A549 (cell line): ENCODE results near the gene INPP5A. TPM values are rescaled to one million over a fixed set of nuclear protein-coding genes. Genes with fewer than 3 reads are reported as not detected.

Experiments
- ATAC-seq, 2 experiments: fragments of 200-7000 bp in 1 of 2; fragments of >200 bp in 1 of 2; cut with Nextera tagmentation in 1 of 2; cut with Tn5 transposase in 1 of 2; 3 replicates each; pipeline versions ENCODE4 v1.8.0 to v1.9.1; 2018 to 2020; ENCODE audit warnings: mild to moderate bottlenecking in 1 of 2, moderate library complexity in 1 of 2
- CTCF ChIA-PET: fragments of 300-600 bp; sonication (Branson Sonifier 250); formaldehyde crosslinking; extraction: SDS; loops from one replicate; lab custom pipeline; 2021; ENCODE audit warnings: antibody characterized with exemption, inconsistent platforms; lab: Yijun Ruan, JAX
- POLR2A ChIA-PET: fragments of 350-600 bp; formaldehyde crosslinking; extraction: SDS; loops from one replicate; lab custom pipeline; 2021; ENCODE audit warnings: antibody characterized with exemption, inconsistent platforms; lab: Yijun Ruan, JAX
- DNase-seq, 2 experiments: peaks; one replicate each; pipeline versions ENCODE4 v3.0.0 to v3.0.0-alpha.2; 2011 to 2016; ENCODE audit warnings: low read depth in 1 of 2, low spot score in 1 of 2
- FAIRE-seq: peaks from 2 replicates; lab custom pipeline; 2011; peaks lifted over from hg19 to GRCh38; lab: Jason Lieb, UNC
- H3K27ac ChIP-seq, 2 experiments: fragments of >200 bp; sonication (Bioruptor Twin); formaldehyde crosslinking; 3 replicates each; pipeline ENCODE4 v1.5.1; 2016 to 2017
- H3K4me1 ChIP-seq: fragments of >200 bp; sonication (Bioruptor Twin); formaldehyde crosslinking; 3 replicates; pipeline ENCODE4 v1.6.1; 2016
- H3K4me2 ChIP-seq: fragments of >200 bp; sonication (Bioruptor Twin); formaldehyde crosslinking; 3 replicates; pipeline ENCODE4 v1.6.1; 2016
- H3K4me3 ChIP-seq: fragments of >200 bp; sonication (Bioruptor Twin); formaldehyde crosslinking; 3 replicates; pipeline ENCODE4 v1.5.1; 2016
- H3K9me3 ChIP-seq: fragments of >200 bp; sonication (Bioruptor Twin); formaldehyde crosslinking; 3 replicates; pipeline ENCODE4 v1.6.1; 2016
- CBX8 ChIP-seq: fragments of 200-600 bp; sonication (generic); IDR thresholded peaks from 2 replicates; pipeline ENCODE4 v1.6.1; 2016
- CEBPB ChIP-seq, 2 experiments: fragments of >200 bp in 1 of 2; sonication (Bioruptor Twin) in 1 of 2; formaldehyde crosslinking in 1 of 2; IDR thresholded peaks; 2 replicates each; pipeline ENCODE4 v1.6.1; 2012 to 2016
- EHF ChIP-seq: fragments of 250-450 bp; sonication (Bioruptor Pico); IDR thresholded peaks from 2 replicates; pipeline ENCODE4 v1.5.0; 2020; ENCODE audit warnings: mild to moderate bottlenecking
- EP300 ChIP-seq, 2 experiments: fragments of >200 bp; sonication (Bioruptor Twin); formaldehyde crosslinking; IDR thresholded peaks; 2 replicates in 1 of 2; 3 replicates in 1 of 2; pipeline ENCODE4 v1.6.1; 2016 to 2017
- ESRRA ChIP-seq: fragments of 150-350 bp; IDR thresholded peaks from 2 replicates; pipeline ENCODE4 v1.6.1; 2014; ENCODE audit warnings: mild to moderate bottlenecking, low read length, borderline replicate concordance
- FOXS1 ChIP-seq: fragments of 250-450 bp; sonication (Bioruptor Pico); IDR thresholded peaks from 2 replicates; pipeline ENCODE4 v1.5.0; 2020; ENCODE audit warnings: mild to moderate bottlenecking, moderate library complexity
- GATA3 ChIP-seq: IDR thresholded peaks from 2 replicates; pipeline ENCODE4 v1.6.1; 2012; ENCODE audit warnings: borderline replicate concordance
- HDAC2 ChIP-seq: fragments of 200-600 bp; sonication (generic); IDR thresholded peaks from 2 replicates; pipeline ENCODE4 v1.6.1; 2016
- HEYL ChIP-seq: fragments of 250-450 bp; sonication (Bioruptor Pico); IDR thresholded peaks from 2 replicates; pipeline ENCODE4 v1.8.0; 2021; ENCODE audit warnings: mild to moderate bottlenecking, moderate library complexity
- HOXB5 ChIP-seq: fragments of 250-450 bp; sonication (Bioruptor Pico); IDR thresholded peaks from 2 replicates; pipeline ENCODE4 v1.5.0; 2020; ENCODE audit warnings: mild to moderate bottlenecking, moderate library complexity
- JUNB ChIP-seq: fragments of >200 bp; sonication (Bioruptor Twin); formaldehyde crosslinking; IDR thresholded peaks from 2 replicates; pipeline ENCODE4 v1.6.1; 2016
- KDM1A ChIP-seq: fragments of 200-600 bp; sonication (generic); IDR thresholded peaks from 2 replicates; pipeline ENCODE4 v1.6.1; 2016; ENCODE audit warnings: low read depth, mild to moderate bottlenecking
- MAFK ChIP-seq: fragments of 450-650 bp; IDR thresholded peaks from 2 replicates; pipeline ENCODE4 v1.6.1; 2014; ENCODE audit not compliant: partially characterized antibody
- MYC ChIP-seq: IDR thresholded peaks from 2 replicates; pipeline ENCODE4 v1.6.1; 2012; ENCODE audit warnings: mild to moderate bottlenecking, inconsistent platforms, low read length, improper control_type of control experiment, borderline replicate concordance
- NFE2L2 ChIP-seq: fragments of 150-350 bp; conservative IDR thresholded peaks from 2 replicates; pipeline ENCODE4 v1.6.1; 2014; ENCODE audit warnings: low read length
- NR3C1 ChIP-seq: fragments of >200 bp; sonication (Bioruptor Twin); formaldehyde crosslinking; IDR thresholded peaks from 3 replicates; pipeline ENCODE4 v1.6.1; 2017
- PHF8 ChIP-seq: fragments of 200-600 bp; sonication (generic); IDR thresholded peaks from 2 replicates; pipeline ENCODE4 v1.6.1; 2016; ENCODE audit warnings: low read depth, mild to moderate bottlenecking, antibody characterized with exemption, moderate library complexity, borderline replicate concordance
- RCOR1 ChIP-seq: fragments of 150-350 bp; IDR thresholded peaks from 2 replicates; pipeline ENCODE4 v1.6.1; 2014; ENCODE audit warnings: antibody characterized with exemption, low read length, low read depth
- RNF2 ChIP-seq: fragments of 200-600 bp; sonication (generic); IDR thresholded peaks from 2 replicates; pipeline ENCODE4 v1.6.1; 2016; ENCODE audit warnings: low read depth, mild to moderate bottlenecking, antibody characterized with exemption, moderate library complexity, borderline replicate concordance
- SMC3 ChIP-seq: fragments of >200 bp; sonication (Bioruptor Twin); formaldehyde crosslinking; IDR thresholded peaks from 3 replicates; pipeline ENCODE4 v1.6.1; 2018; ENCODE audit warnings: inconsistent platforms
- TFCP2L1 ChIP-seq: fragments of 250-450 bp; sonication (Bioruptor Pico); IDR thresholded peaks from 2 replicates; pipeline ENCODE4 v1.5.0; 2021; ENCODE audit warnings: mild to moderate bottlenecking
- ZSCAN20 ChIP-seq: fragments of 250-450 bp; sonication (Bioruptor Pico); IDR thresholded peaks from 2 replicates; pipeline ENCODE4 v1.8.0; 2022; ENCODE audit warnings: mild to moderate bottlenecking, moderate library complexity
- WGBS: methylation state at CpG from one replicate; pipeline ENCODE4 v1.1.6; 2017; ENCODE audit errors: missing lambda C conversion rate; 5-methylcytosine and 5-hydroxymethylcytosine counted together
- polyA plus RNA-seq, 4 experiments: library from polyadenylated mRNA; depleted of rRNA in 3 of 4; stranded (reverse); fragments of >200 nt; fragmentation: RNase III in 1 of 4; extraction: RNeasy Plus Mini Kit Qiagen cat#74134 plus additional on column Dnase treatment in 1 of 4; gene quantifications; 2 replicates in 3 of 4; 3 replicates in 1 of 4; pipeline ENCODE4 v1.2.3, GENCODE V29; 2011 to 2017
- TF ChIP-seq, protein P1 (sequence below): fragments of >200 bp; sonication (Bioruptor Twin); formaldehyde crosslinking; IDR thresholded peaks from 3 replicates; pipeline ENCODE4 v1.5.1; 2016

INPP5A gene
- polyA plus RNA-seq, 2 of the 4 experiments (the other 2 are of a cell fraction), result 13.7 to 15.1 TPM

DNA sequence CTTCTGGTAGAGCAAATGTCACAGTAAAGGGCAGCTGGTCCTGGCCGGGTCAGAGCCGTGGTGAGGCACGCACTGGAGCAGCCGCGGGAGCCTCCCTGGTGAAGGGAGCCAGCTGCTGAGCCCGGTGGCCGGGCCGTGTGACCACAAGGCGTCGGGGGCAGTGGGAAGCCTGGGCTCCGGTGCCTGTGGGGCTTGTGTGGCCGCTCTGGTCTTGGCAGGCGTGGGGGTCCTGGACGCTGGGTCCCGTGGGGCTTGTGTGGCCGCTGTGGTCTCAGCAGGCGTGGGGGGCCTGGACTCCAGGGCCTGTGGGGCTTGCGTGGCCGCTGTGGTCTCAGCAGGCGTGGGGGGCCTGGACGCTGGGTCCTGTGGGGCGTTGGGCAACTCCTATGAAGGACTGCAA lies 191.2 kb downstream of the INPP5A start:
- CTCF ChIA-PET, result interaction anchor here (0.9 kb wide), 1 partner anchor 23 kb away, joined by 3 read pairs; no protein-coding TSS in a partner anchor
- no peaks in the 10 kb centered on the region for H3K4me1 ChIP-seq
- H3K9me3 ChIP-seq, result no peaks in the 10 kb centered on the region
- H3K4me3 ChIP-seq, result no peak overlapping the region
- H3K4me2 ChIP-seq, result no peak overlapping the region
- no peak for ATAC-seq
- FAIRE-seq, result no peak
- TF ChIP-seq SMC3, result no peak
- no peak for DNase-seq
- no peak overlapping the region for H3K27ac ChIP-seq
- 93% methylated on average over 9 of the region's 22 CpGs for WGBS
- POLR2A ChIA-PET, result no interaction called here

GRCh38 chr10:132729810-132730572 lies 192.4 kb downstream of the INPP5A start:
- FAIRE-seq, result no peak
- 88% methylated on average over 17 of the region's 29 CpGs for WGBS
- Histone ChIP-seq H3K4me2 (no peak overlapping the region), H3K27ac (no peak overlapping the region), H3K4me3 (no peak overlapping the region), H3K9me3 (no peaks in the 10 kb centered on the region), H3K4me1 (no peaks in the 10 kb centered on the region)
- ChIA-PET CTCF (no interaction called here), POLR2A (no interaction called here)
- no peak for ATAC-seq
- DNase-seq, result no peak
- TF ChIP-seq HOXB5 (CRISPR knock-in tag), result no peak
- TF ChIP-seq EHF (CRISPR knock-in tag), result no peak

- no peak overlapping the region for H3K4me3 ChIP-seq
- no peak for TF ChIP-seq HDAC2
- TF ChIP-seq MYC, result no peak
- TF ChIP-seq HEYL (CRISPR knock-in tag), result no peak
- TF ChIP-seq CEBPB (IDR thresholded peaks at IDR 0.05), result no peak
- TF ChIP-seq ESRRA, result no peak
- TF ChIP-seq ZSCAN20, result no peak
- no peak for TF ChIP-seq NFE2L2
- no peak for TF ChIP-seq EP300 (IDR thresholded peaks at IDR 0.05)
- no peak for TF ChIP-seq KDM1A
- TF ChIP-seq, protein P1, sequence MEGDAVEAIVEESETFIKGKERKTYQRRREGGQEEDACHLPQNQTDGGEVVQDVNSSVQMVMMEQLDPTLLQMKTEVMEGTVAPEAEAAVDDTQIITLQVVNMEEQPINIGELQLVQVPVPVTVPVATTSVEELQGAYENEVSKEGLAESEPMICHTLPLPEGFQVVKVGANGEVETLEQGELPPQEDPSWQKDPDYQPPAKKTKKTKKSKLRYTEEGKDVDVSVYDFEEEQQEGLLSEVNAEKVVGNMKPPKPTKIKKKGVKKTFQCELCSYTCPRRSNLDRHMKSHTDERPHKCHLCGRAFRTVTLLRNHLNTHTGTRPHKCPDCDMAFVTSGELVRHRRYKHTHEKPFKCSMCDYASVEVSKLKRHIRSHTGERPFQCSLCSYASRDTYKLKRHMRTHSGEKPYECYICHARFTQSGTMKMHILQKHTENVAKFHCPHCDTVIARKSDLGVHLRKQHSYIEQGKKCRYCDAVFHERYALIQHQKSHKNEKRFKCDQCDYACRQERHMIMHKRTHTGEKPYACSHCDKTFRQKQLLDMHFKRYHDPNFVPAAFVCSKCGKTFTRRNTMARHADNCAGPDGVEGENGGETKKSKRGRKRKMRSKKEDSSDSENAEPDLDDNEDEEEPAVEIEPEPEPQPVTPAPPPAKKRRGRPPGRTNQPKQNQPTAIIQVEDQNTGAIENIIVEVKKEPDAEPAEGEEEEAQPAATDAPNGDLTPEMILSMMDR, result no peak
- TF ChIP-seq FOXS1 (CRISPR knock-in tag), result no peak
- no peak for TF ChIP-seq MAFK
- TF ChIP-seq NR3C1, result no peak
- no peak for TF ChIP-seq GATA3
- no peak for TF ChIP-seq PHF8
- no peak for TF ChIP-seq CBX8
- TF ChIP-seq JUNB, result no peak
- TF ChIP-seq TFCP2L1, result no peak
- no peak for TF ChIP-seq RCOR1
- no peak for TF ChIP-seq RNF2
- H3K27ac ChIP-seq, result no peak overlapping the region
- DNase-seq (no peak), ATAC-seq (no peak), FAIRE-seq (no peak)
- POLR2A ChIA-PET, result no interaction called here
- no peak overlapping the region for H3K4me2 ChIP-seq
- CTCF ChIA-PET, result no interaction called here
- 88% methylated on average over 15 of the region's 15 CpGs for WGBS
- no peaks in the 10 kb centered on the region for H3K4me1 ChIP-seq
- no peaks in the 10 kb centered on the region for H3K9me3 ChIP-seq
These were observed 193.0 kb downstream of the INPP5A start for GRCh38 chr10:132730573-132730953.
